ENCODE results near the gene SOX8.

DNA sequence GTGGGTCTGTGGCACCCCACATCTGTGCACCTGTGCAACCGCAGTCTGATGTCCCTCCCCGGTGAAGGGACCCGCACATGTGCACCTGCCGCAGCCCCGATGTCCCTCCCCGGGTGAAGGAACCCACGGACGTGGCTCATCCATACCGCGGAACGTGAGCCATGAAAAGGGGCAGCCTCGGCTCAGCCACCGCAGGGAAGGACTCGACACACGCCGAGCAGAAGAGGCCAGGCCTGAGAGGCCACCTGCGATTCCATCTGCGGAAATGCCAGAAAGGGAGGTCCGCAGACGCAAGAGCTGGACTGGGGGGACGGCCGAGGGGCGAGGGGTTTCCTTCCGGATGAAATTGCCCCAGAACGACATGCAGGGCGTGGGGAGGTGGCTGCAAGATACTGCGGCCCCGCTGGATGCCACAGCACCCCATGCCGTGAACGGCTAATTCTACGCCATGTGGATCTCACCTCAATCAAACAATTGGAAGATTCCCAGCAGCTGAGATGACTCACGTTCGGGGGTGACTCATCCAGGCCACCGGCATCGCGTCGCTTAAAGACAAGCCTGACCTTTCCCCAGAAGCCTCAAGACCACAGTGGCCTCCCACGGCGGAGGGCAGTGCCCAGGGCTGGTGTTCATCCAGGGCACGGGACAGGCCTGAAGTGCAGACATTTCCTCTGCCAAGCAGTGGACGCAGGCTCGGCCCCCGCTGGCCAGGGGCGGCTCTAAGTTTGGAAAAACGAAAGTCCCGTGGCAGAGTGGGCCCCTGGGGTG is 21.0 kb downstream of the SOX8 start:
- TF ChIP-seq, protein P1, sequence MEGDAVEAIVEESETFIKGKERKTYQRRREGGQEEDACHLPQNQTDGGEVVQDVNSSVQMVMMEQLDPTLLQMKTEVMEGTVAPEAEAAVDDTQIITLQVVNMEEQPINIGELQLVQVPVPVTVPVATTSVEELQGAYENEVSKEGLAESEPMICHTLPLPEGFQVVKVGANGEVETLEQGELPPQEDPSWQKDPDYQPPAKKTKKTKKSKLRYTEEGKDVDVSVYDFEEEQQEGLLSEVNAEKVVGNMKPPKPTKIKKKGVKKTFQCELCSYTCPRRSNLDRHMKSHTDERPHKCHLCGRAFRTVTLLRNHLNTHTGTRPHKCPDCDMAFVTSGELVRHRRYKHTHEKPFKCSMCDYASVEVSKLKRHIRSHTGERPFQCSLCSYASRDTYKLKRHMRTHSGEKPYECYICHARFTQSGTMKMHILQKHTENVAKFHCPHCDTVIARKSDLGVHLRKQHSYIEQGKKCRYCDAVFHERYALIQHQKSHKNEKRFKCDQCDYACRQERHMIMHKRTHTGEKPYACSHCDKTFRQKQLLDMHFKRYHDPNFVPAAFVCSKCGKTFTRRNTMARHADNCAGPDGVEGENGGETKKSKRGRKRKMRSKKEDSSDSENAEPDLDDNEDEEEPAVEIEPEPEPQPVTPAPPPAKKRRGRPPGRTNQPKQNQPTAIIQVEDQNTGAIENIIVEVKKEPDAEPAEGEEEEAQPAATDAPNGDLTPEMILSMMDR (IDR thresholded peaks at IDR 0.05; ENCODE audit: insufficient read depth, low read depth, low read length): no peak
- TF ChIP-seq EZH2 (IDR thresholded peaks at IDR 0.05; ENCODE audit: insufficient read depth, low read length): no peak
